Measurements from ENCODE around the gene PCARE.

Gene PCARE

DNA sequence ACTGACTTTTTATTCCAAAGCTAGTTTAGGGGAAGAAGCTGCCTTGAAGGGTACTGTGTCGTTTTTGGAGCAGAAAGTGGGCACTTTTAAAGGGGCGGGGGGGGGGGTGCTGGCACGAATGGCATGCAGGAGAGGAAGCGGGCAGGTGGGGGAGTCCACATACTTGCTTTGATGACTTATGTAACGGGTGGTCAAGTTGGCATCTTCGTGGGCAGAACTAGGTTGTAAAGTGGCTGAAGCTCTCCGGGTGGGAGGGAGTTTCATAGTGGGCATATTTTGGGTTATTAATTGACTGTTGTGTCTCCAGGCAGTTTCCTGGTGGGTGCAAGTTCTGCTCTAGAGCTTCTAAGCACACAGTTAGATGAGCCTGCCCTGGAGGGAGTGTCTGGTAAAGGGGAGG lies 19.9 kb downstream of the PCARE start:
- no peak for TF ChIP-seq JUND (IDR thresholded peaks at IDR 0.05; ENCODE audit: low read depth)
- in situ Hi-C loops (cut with HindIII; ENCODE audit: low pct_unique_long_range_greater_than_20kb, low sequenced_read_pairs), result no loop called here
- no peak for DNase-seq (ENCODE audit: low read depth in 1 of 2, low spot score in 1 of 2)

DNA sequence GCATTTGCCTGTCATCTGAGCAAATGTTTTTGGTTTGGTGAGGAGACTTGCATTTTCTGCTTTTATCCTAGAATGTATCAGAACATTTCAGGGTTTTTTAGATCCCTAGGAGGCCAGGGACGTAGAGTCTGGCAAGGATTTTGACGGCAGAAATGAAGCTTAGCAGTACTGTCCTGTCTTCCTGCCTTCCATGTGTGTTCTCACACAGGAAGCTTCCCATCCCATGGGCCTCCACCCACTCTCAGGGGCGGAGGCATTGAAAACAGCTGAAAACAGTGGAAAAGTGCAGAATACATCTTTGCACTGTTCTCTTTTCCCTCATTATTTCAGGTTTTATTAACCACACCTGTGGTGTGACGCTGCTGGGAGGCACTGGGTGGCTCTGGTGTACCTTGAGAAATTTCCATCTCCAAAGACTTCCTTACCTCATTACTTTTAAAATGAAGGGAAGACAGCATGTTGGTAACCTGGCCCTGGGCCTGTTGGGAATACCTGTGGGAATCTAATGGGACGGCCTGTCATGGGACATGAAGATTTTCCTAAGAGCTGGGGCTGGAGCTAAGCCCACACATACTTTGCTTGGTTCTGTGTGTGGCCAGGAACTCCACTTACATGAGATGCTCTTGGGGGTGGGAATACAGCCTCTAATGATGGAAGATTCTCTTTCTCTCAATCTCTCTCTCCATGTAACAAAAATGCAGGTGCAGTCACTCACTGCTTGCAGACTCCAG lies 20.5 kb downstream of the PCARE start:
- peak; percentile 11 to 27 for DNase-seq (ENCODE audit: low read depth in 1 of 2, low spot score in 1 of 2)
- TF ChIP-seq JUND (IDR thresholded peaks at IDR 0.05; ENCODE audit: low read depth), result no peak
- in situ Hi-C loops (cut with HindIII; ENCODE audit: low pct_unique_long_range_greater_than_20kb, low sequenced_read_pairs), result no loop called here

DNA sequence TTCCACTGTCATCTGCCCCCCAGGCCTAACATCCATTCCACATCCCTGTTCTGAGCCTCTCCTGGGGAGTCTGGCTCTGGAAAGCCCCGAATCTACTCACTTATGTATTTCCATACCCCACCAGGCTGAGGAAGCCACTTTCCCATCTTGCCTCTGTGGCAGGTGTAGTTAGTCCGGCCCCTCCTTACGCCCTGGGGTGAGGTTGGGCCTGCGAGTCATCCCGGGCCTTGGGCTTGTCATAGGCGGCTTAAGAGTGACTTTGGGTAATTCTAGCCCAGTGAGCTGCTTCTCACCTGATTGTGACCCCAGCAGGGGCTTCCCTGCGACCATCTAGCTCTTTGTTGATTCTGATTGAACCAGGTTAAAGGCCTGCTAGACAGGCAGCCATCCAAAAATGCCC lies 21.1 kb downstream of the PCARE start:
- TF ChIP-seq JUND (IDR thresholded peaks at IDR 0.05; ENCODE audit: low read depth), result no peak
- in situ Hi-C loops (cut with HindIII; ENCODE audit: low pct_unique_long_range_greater_than_20kb, low sequenced_read_pairs), result no loop called here
- no peak for DNase-seq (ENCODE audit: low read depth in 1 of 2, low spot score in 1 of 2)

DNA sequence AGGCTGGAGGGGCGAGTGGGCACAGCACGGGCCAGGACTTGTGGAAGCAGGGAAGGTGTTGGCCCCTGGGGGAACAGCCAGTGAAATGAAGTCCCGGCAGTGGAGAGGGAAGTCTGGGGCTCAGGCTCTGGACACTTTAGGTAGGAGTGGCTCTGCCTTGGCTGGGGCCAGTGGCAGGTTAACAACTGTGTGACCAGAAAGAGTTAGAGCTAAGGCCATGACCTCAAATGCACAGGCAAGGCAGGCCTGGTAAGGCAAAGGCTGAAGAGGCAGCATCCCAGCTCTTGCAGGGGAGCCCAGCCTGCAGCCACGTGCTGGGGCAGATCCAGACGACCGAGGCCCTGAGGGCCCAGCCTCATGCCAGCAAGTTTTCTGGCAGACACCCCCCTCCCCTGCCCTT lies 21.5 kb downstream of the PCARE start:
- TF ChIP-seq JUND (IDR thresholded peaks at IDR 0.05; ENCODE audit: low read depth), result no peak
- DNase-seq (ENCODE audit: low read depth in 1 of 2, low spot score in 1 of 2), result no peak
- in situ Hi-C loops (cut with HindIII; ENCODE audit: low pct_unique_long_range_greater_than_20kb, low sequenced_read_pairs), result no loop called here

DNA sequence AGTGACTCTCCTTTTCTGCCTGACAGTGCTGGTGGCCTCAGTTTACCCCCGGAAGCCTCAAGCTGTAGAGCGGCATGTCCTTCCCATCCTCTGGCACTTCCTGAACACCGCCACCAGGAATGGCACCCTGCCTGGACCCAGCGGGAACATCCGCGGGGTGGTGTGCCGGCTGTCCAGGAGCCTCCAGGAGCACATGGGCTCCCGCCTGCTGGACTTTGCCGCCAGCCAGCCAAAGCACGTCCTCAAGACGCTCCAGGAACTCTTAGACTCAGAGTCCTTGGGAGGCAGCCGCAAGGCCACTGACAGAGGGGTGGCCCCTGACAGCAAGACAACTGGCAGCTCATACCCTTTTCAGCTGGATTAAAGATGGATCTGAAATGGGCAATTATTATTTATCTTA lies 22.6 kb downstream of the PCARE start:
- no peak for DNase-seq (ENCODE audit: low read depth in 1 of 2, low spot score in 1 of 2)
- in situ Hi-C loops (cut with HindIII; ENCODE audit: low pct_unique_long_range_greater_than_20kb, low sequenced_read_pairs), result no loop called here
- no peak for TF ChIP-seq JUND (IDR thresholded peaks at IDR 0.05; ENCODE audit: low read depth)

DNA sequence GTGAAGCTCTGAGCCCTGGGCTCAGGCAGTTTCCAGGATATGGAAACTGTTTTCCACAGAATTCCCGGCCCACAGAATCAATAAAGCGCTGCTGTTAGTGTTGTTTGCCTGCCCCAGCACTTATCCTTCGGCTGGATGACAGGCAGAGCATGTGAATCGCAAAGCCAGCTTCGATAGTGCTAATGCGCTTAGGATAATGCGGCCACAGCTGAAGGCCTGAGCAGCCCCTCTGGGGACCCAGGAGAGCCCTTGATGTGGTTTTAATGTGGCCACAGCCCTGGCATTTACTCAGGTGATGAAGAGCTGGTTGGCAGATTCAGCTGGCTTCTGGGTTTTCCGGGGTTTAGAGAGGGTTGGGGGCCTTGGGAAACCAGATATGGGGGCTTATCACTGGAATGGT lies 23.7 kb downstream of the PCARE start:
- TF ChIP-seq JUND (IDR thresholded peaks at IDR 0.05; ENCODE audit: low read depth), result no peak
- in situ Hi-C loops (cut with HindIII; ENCODE audit: low pct_unique_long_range_greater_than_20kb, low sequenced_read_pairs), result no loop called here
- DNase-seq (ENCODE audit: low read depth in 1 of 2, low spot score in 1 of 2), result no peak

DNA sequence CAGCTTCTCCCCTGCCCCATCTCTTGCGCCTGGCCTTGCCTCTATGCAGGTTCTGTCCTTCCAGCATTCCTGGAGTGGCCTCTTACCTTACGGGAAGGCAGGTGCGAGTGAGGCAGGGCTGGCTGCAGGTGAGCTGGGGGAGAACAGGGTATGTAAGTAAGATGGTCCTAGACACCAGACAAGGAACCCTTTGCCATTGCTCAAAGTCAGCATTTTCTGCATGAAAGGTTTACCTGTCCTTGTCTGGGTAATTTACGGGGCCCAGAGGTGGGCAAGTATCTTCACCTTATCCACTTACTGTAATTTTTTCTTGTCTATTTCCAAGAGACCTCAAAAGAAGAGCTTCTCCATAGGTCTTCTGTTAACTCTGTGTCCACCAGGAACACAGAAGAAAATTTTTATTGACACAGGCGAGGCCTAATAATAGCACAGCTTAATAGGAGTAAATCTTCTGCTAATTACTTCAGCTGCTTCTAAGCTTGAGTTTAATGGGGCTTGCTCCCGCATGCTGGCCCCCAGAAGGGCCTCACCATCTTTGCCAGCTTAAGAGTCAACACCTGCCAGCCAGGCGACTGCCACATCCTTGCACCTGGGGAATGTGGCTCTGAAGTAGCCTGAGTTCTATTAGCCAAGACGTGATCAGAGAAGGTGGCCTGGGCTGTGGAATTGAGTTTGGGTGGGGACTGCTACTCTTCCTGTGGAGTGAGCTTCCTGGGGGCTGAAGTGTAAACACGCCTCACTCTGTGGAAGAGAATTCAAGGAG lies 27.1 kb downstream of the PCARE start:
- no peak for DNase-seq (ENCODE audit: low read depth in 1 of 2, low spot score in 1 of 2)
- no peak for TF ChIP-seq JUND (IDR thresholded peaks at IDR 0.05; ENCODE audit: low read depth)
- in situ Hi-C loops (cut with HindIII; ENCODE audit: low pct_unique_long_range_greater_than_20kb, low sequenced_read_pairs), result no loop called here

DNA sequence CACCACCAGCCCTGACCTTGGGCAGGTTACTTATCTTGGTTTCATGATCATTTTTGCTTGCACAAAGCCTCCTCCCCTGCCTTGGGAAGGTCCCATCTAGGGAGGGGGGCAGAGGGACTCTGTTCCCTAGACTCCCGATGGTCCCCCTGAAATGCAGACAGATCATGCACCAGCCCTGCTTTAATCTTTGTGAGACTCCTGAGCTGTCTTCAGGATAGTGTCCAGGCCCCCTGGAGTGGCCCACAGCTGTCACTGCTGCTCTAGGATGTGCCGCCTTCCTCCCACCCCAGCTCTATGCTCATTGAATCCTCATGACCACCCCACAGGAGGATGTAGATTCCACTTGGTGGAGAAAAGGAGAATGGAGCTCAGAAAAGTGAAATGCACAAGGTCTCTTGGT lies 28.0 kb downstream of the PCARE start:
- no peak for DNase-seq (ENCODE audit: low read depth in 1 of 2, low spot score in 1 of 2)
- in situ Hi-C loops (cut with HindIII; ENCODE audit: low pct_unique_long_range_greater_than_20kb, low sequenced_read_pairs), result no loop called here
- TF ChIP-seq JUND (IDR thresholded peaks at IDR 0.05; ENCODE audit: low read depth), result no peak

DNA sequence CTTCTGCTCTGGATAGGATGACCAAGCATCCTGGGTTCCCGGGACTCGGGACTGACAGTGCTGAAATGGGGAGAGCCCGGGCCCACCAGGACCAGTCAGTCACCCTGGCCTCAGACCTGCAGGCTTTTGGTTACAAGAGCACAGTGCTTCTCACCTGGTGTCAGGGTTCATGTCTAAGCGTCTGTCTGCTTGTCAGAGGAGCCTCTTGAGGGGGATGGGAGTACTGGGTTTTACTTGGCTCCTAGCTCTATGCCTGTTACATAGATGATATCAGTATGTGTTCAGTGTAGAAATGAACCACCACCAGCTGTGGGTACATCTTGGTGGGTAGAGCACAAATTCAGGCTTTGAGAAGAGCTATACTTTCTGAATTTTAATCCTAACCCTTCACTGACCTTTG lies 29.9 kb downstream of the PCARE start:
- in situ Hi-C loops (cut with HindIII; ENCODE audit: low pct_unique_long_range_greater_than_20kb, low sequenced_read_pairs), result no loop called here
- TF ChIP-seq JUND (IDR thresholded peaks at IDR 0.05; ENCODE audit: low read depth), result no peak
- no peak for DNase-seq (ENCODE audit: low read depth in 1 of 2, low spot score in 1 of 2)

DNA sequence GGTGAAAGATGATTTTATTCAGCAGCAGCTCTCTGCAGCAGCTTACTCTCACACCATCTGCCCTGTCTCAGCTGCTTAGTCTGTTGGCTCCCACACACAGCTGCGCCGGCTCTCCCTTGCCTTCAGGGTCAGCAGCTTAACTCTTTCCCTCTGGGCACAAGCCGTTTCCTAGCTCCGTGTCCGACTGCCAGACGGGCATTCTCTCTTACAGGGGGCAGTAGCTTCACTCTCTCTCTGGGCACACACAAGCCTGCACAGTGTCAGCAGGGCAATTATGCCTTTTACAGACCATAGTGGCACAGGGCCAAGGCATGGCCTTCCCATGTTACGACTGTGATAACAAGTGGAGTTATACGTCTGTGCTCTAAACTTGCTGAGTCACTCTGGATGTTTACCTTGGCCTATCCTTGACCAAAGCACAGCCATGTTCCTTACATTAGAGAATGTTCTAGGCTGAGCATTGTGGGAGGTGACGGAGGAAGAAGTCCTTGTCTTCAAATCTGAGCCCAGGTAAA lies 31.7 kb downstream of the PCARE start:
- in situ Hi-C loops (cut with HindIII; ENCODE audit: low pct_unique_long_range_greater_than_20kb, low sequenced_read_pairs), result no loop called here
- no peak for TF ChIP-seq JUND (IDR thresholded peaks at IDR 0.05; ENCODE audit: low read depth)
- no peak for DNase-seq (ENCODE audit: low read depth in 1 of 2, low spot score in 1 of 2)

DNA sequence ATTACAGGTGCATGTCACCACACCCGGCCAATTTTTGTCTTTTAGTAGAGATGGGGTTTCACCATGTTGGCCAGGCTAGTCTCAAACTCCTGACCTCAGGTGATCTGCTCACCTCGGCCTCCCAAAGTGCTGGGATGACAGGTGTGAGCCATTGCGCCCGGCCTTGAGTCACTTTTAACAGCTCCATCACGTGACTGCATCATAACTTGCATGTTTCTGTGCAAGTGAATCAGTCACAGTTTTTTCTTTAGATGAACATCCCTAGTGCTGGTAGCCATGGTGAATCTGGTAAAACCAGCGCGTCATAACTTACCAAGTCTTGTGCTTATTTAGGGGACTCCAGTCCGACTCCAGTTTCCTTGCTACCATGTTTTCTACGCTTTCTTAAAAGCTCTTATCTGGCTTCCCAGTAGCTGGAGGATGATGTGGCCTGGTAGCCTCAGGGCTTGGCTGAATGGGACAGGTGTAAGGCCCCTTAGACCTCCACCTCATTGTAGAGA lies 33.1 kb downstream of the PCARE start:
- no peak for TF ChIP-seq JUND (IDR thresholded peaks at IDR 0.05; ENCODE audit: low read depth)
- in situ Hi-C loops (cut with HindIII; ENCODE audit: low pct_unique_long_range_greater_than_20kb, low sequenced_read_pairs), result no loop called here
- DNase-seq (ENCODE audit: low read depth in 1 of 2, low spot score in 1 of 2), result no peak

DNA sequence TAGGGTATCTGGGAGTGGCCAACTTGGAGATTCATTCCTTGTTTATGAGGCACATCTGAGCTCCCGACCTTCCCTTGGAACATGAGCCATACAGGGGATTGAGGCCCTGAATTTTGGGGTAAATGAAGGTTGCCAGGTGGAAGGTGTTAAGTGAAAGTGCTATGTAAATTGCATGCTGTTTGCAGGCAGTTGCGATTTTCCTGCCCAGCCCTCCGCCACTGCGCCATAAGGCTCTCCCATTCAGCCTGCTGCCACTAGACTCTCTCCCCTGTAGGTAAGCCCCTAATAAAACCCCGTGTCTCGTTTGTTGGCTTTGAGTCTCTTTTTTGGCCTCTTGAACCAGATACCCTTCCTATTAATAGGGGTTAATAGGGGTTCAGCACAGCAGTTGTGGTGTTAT lies 33.8 kb downstream of the PCARE start:
- in situ Hi-C loops (cut with HindIII; ENCODE audit: low pct_unique_long_range_greater_than_20kb, low sequenced_read_pairs), result no loop called here
- no peak for DNase-seq (ENCODE audit: low read depth in 1 of 2, low spot score in 1 of 2)
- no peak for TF ChIP-seq JUND (IDR thresholded peaks at IDR 0.05; ENCODE audit: low read depth)

Measured in T47D (cell line).